NCI-H2081 (cell line): Measurements from ENCODE around the gene NEK6.

ENCODE experiments used
- DNase-seq, 2 experiments: peaks; one replicate each; lab custom pipeline; 2025; lab: John Stamatoyannopoulos, UW

NEK6 gene

DNA sequence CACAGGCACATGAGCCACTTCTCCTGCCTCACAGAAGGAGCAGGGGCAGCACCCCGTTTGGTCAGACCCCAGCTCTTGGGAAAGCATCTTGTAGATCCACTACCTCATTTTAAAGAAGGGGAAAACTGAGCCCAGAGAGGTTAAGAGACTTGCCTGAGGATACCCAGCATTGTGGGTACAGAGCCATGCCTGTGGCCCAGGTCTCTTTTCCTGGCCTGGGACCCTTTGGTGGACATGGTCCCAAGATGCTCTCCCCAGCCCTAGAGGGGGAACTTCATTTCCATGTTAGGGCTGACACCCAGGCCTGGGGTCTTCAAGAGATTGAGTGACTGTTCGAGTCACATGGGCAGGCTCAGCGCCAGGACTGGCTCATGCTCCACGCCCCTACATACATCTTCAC is 64.2 kb downstream of the NEK6 start:
- DNase-seq = no peak

DNA sequence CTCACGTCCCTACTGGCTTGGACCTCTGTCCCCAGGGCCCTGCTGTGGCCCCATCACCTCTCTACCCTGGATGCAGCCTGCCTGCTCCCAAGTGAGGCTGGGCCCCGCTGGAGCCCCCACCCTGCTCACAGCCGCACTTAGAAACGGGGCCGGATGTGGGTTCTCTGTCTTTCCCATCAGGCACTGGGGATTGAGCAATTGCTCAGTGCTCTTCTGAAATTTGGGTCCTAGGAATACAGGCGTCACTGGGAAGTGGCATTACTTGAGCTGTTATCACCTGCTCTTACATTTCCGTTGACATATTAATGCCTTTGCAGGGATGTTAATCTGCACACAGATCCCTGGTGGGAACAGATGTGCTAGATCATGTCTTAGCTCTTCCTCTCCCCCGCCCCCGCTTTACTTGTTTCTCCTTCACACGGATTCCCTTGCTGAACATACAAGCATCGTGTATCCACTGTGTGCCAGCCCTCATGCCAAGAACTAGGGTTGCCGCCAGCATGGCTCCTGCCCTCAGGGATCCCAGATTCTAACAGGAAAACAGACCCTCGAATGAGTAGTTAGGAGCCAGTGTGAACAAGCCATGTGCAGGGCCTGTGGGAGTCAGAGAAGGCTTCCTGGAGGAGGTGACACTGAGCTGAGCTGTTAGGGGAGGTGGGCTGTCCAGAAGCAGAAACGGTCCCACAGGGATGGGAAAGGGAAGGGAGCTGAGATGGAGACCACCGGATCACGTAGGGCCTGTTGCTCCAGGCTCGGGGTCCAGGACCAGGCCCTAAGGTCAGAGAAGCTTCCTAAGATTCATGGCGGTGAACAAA is 65.1 kb downstream of the NEK6 start:
- DNase-seq = no peak

DNA sequence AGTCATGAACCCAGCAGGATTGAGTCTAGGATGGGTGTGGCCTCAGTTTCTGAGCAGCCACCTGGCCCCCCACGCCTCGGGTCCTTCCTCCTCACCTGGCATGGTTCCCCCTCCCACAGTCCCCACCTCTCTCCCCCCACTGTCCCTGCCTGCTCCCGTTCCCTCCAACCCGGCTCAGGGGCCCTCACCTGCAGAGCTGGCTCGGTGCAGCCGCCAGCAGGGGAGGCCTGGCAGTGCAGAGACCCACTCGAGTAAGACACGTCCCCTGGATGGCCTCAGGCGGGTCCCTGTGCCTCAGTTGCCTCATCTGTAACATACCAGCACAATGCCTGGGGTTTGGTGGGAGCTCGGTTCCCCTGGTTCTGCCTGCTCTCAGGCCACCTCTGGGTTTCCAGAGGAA is 66.2 kb downstream of the NEK6 start:
- DNase-seq = no peak

DNA sequence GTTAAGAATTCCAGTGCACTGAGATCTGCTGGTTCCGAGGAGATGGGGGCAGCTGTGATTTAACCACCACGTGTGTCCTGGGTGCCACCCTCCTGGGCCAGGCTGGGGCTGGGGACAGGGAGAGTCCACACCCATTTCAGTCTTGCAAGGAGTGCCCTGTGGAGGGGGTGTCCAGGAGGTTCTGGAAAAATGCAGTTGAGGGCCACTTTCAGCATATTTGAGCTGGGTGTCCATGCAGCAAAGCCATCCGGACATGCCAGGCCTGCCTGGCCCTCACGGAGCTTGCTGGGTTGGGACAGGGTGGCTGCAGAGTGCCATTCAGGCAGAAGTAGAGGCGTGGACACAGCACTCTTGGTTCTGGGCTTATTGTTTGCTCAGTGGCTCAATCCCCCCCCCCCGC is 68.1 kb downstream of the NEK6 start:
- DNase-seq = no peak

DNA sequence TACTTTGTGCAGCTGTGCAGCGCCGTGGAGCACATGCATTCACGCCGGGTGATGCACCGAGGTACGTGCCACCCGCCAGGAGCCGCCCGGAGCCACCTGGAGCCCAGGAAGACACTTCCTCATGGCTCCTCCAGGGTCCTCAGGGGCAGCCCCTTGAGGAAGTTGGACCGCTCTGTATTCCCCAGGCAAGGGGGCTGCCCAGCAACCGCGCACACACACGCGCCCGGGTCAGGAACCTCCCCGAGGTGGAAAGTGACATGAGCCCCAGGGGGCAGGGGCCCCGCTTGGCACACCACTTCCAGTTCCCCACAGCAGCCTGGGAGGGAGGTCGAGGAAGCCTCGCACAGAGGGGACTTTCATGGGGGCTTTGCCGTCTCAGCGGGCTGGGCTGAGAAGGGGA is 68.6 kb downstream of the NEK6 start:
- no peak for DNase-seq

DNA sequence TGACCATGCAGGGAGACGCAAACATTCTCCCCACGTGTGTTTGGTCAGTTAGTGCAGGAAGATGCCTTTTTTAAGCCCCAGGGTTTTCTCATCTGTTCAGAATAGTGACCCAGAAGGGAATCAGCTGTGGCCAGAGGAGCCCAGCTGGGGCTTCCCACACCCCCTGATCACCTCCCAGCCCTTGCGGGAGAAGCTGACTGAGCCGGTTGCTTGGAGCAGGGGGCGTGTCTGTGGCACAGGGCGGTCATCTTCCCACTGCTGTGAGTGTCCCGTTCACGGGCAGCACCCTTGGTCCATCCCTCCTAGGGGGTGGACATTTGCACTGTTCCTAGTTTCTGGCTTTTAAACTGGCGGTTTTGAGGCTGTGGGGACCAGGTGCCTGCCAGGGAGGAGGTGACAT is 69.7 kb downstream of the NEK6 start:
- no peak for DNase-seq

DNA sequence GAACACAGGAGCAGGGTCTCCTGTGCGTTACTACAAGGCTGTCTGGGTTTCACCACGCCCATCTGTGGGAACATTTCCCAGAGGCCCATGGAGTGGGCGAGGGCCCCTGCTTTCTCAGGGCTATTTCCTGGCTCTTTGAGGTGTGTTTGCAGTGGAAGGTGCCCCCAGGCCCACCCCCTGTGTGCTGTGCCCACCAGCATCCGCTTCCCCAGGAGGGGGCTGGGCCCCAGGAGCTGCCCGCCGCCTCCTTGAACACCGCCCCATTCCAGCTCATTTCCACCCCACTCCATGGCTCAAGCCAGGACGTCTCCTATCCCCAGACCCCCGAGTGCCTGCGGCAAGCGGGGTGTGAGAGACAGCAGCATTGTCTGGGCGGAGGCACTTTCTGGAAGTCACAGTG is 70.5 kb downstream of the NEK6 start:
- DNase-seq = no peak

DNA sequence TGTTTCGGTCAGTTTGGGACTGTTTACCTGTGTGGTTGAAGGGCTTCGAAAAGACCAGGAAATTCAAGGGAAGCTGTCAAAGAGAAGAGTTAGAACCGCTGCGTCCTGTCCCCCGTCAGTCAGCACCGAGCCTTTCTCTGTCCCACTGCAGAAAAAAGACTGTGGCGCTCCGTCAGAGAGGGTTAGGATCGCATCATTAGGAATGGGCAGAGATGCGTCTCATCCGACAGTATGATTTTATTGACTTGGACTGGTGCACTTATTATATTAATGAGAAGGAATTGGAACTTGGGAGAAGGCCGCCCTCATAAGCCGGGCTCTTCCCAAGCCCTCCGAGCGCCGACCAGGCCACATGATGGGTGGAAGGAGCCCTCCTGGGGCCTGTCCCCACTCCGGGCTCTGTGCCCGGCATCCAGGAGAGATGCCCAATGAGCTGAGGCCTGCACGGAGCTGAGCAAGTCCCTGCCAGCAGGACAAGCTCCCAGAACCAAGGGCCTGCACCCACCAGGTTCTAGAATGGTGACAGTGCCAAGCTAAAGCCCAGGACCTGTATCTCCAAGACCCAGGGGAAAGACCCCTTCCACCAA is 71.5 kb downstream of the NEK6 start:
- DNase-seq = no peak

DNA sequence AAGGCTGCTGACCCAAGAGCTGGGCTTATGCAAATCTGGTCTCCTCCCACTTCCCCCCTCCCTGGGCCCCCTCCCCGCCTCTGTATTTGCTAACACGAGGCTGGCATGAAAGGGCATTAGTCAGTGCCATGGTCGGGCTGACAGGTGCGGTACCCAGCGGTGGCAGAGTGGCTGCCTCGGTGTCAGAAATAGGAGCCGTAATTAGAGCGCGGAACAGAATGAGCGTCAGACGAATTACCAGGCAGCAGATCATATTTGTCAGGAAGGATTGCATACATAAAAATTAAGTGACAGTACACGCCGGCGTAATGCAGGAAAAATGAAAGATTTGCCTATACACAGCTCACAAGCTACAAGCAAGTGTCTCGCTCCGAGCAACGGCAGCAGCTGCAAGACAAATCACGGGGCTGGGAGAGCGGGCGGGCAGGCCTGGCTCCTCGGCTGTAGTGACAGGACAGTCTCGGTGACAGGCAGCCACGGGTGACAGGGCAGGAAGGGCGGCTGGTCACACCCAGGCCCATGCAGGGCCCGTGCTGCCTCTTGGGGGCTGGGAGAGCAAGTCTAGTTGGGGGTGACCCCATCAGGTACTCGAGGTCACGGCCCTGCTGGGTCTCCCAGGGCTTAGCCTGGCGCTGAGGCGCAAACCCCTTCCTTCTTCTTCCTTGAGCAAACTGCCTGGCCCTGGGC is 72.4 kb downstream of the NEK6 start:
- peak; percentile 60 to 85 for DNase-seq

DNA sequence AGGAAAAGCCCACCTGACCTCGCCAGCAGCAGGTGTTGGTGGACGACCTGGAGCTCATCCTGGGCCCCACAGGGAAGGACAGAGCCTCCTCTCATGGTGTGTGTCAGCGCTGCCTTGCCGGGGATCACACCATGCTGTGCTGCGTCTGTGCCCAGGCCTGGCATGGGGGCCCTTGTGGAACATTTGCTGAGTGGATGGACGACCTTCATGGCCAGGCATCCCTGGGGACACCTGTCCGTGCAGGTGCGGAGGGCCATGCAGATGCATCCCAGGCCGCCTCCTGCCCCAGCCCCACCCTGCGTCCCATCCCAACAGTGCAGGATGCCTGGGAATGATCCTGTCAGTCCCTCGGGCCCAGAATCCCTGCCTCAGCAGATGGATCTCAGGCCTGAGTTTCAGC is 73.8 kb downstream of the NEK6 start:
- DNase-seq = no peak

DNA sequence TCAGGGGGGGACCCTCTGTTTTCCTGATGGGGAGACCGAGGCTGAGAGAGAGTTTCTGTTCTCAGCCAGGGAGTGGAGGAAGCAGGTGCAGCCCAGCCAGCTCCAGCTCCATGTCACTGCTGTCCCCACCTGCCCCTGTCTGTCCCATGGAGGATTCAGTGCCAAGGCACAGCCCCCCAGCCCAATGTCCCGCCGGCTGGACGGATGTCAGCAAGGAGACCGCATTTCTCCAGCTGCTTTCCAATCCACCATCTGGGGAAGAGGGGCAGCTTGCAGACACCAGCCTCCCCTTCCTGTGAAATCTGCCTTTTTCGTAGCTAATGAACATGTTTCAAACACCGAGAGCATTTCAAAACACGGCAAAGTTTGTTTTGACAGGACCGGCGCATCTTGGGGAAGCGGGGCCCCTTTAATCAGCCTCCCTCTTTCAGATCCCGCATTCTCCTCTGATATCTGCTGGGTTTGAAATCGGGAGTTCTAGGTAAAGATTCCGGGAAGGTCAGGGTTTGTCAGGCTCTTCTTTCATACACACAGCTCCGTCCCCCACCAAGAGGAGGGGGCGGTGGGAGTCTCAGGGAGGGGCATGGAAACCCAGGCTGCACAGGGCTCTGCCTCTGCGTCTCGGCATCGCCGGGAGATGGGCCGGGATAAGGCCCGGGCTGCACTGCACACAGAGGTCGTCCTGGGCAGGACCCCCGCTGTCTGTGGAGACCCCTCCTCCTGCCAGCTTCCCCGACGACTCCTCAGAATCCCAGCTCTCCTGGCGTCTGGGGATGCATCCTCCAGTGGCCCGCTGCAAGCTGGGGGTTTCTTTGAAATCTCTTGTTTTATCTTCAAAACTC is 74.8 kb downstream of the NEK6 start:
- DNase-seq = no peak

DNA sequence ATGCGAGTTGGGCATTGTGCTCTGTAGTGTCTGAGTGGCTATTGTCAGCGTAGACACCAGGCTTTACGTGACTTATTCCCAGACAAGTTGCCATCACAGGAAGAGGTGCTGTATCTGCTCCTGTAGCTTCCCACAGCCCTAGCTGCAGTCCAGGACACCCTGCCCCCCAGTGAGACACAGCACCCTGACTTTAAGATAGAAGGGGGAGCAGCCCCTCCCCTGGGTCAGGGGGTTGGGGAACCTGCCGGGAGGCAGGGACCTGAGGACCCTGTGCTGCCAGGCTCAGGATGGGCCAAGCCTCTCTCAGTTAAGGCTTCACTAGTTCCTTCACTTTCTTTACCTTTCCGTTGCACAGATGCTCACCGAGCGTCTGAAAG is 75.4 kb downstream of the NEK6 start:
- DNase-seq = no peak

DNA sequence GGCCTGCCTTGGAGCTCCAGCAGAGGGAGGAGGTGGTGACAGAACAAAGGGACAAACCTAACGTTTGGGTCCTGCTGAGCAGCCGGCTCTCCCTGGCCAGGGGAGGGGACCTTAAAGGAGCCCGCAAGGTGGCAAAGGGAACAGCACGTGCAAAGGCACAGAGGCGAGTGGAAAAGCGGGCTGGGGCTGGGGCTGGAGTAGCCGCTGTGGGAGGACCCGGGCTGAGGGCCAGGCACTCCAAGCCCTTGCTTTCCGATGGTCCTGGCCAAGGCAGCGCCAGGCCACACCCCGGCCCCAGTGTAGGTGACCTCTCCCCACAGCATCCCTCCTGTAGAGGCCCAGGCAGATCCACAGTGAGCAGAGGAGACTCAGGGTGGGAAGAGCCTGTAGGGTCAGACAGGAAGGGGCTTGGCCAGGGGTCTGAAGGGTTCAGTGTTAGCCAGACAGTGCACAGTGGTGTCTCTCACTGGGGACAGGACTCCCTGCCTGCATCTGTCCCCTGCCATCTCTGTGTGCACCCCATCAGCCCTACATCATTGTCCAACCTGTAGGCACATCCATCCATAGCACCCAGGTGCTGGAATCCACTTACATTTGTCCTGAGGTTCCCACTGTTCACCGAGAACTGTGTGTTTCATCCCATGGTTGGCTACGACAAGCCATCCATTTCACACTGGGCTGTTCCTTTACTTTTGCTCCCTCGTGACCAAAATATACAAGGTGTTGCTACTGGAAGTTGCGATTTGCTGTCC is 77.0 kb downstream of the NEK6 start:
- DNase-seq = no peak

DNA sequence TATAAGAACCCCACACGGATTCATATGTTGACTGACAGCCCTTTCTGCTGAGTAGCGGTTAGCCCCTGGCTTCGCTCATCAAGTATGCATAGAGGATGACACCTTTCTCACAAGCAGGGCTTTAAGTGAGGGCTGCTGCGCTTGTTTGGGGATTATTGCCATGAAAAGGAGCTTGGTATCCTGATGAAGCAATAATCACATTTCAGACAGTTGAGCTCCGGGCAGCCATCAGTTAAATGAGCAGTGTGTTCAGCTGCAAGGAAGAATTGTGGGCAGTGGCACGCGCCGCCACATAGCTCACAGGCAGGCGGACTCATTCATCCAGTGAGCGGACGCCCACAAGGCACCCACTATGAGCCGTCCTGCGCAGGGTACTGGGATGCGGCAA is 77.6 kb downstream of the NEK6 start:
- no peak for DNase-seq

DNA sequence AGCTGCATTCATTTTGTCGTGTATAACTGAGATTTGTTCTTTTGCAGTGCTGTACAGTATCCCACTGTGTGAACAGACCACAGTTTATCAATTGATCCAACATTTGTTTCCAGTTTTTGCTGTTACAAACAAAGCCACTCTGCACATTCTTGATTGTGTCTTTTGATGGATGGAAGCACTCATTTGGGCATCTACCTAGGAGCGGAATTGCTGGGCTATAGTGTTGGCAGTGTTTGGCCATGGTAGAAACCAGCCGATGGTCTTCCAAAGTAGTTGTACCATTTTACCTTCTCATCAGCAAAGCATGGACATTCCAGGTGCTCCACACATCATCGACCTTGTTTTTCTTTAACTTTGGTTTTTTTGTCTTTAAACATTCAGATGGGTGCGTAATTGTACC is 79.8 kb downstream of the NEK6 start:
- no peak for DNase-seq

DNA sequence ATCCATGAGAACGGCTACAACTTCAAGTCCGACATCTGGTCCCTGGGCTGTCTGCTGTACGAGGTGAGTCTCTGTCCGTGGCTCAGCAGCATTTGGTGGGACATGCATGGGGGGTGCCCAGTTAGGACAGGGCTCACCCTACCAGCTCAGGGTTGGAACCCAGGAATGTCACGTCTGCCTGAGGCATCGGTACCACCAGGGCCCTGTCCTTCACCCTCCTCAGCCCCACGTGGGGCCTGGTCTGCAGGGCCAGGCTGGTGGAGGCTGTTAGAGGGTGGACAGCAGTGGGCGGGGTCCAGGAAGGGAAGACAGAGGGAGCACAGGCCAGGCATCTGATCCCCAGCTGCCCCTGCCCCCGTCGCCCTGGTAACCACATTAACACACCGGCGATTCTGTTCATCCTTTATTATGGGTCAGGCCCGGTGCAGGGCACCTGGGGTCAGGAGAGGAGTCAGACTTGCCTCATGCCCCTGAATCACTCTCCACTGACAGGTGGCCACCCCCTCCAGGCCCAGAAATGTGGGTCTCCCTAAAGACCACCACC is 81.9 kb downstream of the NEK6 start:
- no peak for DNase-seq

DNA sequence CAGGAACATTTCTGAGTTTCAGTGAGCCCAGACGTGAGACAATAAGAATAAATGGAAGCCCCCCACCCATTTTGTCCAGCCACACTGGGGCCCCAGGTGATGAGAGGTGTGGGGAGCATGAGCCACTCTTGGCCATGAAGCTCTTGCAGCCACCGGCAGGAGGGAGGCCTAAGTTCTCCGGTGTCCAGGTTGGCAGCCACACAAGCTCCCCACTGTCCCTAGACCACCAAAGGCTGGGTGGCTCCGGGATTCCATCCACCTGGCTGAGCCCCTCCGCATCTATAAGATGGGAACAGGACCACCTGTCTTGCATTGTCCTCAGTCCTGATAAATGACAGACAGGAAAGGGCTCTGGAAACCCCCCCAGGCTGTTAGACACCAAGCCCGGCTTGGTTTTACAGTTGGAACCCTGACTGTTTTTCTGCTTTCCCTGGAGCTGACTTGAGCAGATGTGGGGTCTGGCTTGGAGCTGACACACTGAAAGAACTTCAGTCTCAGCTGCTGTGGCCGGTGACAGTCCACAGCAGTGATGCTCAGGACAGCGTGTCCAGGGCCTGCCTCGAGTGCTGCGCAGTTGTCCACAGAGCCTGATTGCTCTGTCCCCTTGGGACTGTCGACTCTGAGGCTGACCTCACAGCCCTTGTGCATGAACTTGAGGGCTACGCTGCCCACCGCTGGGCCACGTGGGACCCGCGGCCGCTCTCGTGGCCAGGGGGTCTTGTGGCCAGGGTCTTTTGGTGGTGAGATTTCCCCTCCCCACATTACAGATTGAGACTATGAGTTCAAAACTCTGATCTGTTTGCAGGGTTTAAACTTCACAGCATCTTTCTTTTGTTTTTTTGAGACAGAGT is 82.7 kb downstream of the NEK6 start:
- no peak for DNase-seq

DNA sequence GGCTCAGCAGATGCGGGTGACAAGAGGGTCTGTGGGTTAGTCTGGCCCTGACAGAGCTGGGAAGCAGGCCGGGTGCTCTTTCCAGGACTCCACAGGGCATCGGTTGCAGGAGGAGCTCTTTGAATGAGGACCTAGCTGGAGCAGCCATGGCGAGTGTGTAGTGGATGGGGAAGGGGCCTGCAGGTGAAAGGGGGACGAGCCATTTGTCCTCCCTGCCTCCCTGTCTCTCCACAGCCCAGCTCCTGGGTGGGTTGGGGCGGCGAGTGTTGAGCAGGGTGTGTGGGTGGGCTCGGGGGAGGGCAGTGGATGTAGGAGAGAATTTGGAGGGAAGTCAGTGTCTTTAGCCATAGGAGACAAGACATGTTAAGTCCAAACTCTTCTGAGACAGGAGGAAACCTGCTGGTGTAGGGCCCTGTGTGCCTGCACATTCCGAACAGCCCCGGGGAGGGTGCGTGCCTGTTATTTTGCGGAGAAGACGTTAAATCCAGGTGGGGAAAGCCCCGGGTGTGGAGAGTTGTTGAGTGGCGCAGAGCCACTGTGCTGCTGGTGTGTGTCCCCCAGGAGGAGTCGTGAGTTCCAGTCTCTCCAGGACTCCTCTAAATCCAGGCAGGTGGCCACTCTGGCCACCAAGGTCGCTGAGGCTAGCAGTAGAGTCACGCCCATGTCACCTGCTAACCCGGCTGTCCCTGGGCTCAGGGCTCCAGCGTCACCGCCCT is 83.9 kb downstream of the NEK6 start:
- no peak for DNase-seq

DNA sequence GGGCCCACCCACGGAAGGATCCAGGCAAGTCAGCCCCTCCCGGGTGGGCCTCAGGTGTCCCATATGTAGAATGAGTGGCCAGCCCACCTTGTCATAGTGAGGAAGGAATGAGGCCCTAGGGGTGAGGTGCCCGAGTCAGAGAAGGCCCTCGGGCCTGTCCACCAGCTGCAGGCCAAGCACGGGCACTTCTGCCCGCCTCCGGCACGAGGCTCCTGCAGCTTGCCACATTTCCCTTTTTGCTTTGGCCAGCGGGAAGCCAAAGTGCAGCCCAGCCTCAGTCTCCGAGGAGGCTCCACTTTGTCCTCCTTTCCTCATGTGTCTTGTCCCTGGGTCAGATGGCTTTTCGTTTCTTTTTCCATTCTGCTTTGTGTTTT is 84.6 kb downstream of the NEK6 start:
- no peak for DNase-seq
